PC-9 (cell line): ENCODE data around the gene IKZF3.

Experiments
- CTCF ChIP-seq: fragments of 200-600 bp; sonication (generic); conservative IDR thresholded peaks from 2 replicates; pipeline ENCODE4 v1.6.1; 2017; ENCODE audit warnings: mixed run types, antibody characterized with exemption, mild to moderate bottlenecking, moderate library complexity
- EZH2 ChIP-seq: fragments of 200-600 bp; sonication (generic); IDR thresholded peaks from 2 replicates; pipeline ENCODE4 v1.8.0; 2017; ENCODE audit warnings: antibody characterized with exemption, low read depth

GRCh38 chr17:39746145-39746461 lies 118.0 kb downstream of the IKZF3 start:
- TF ChIP-seq CTCF (no peak), EZH2 (no peak)
